HCT116 (cell line): ENCODE results near the gene SAMD7. TPM values are rescaled to one million over a fixed set of nuclear protein-coding genes. Genes with fewer than 3 reads are reported as not detected.

Source experiments
- ATAC-seq: fragments of 200-7000 bp; cut with Tn5 transposase; 2 replicates; pipeline ENCODE4 v1.9.1; 2020; ENCODE audit warnings: mild to moderate bottlenecking, moderate library complexity
- BruUV-seq: library from RNA; stranded (reverse); fragments of 400-500 nt; replicated peaks from 2 replicates; lab custom pipeline; 2021; lab: Mats Ljungman, UMichigan
- CTCF ChIA-PET: fragments of 300-600 bp; sonication (Branson Sonifier 250); formaldehyde crosslinking; loops from one replicate; lab custom pipeline; 2021; ENCODE audit warnings: antibody characterized with exemption; lab: Charles Lee
- POLR2A ChIA-PET: fragments of 300-600, 350-600 bp; sonication (Branson Sonifier 250); formaldehyde crosslinking; loops from one replicate; lab custom pipeline; 2021; ENCODE audit warnings: antibody characterized with exemption; lab: Charles Lee
- RAD21 ChIA-PET, 2 experiments: fragments of 300-600 bp; sonication (Branson Sonifier 250); formaldehyde crosslinking; loops; one replicate each; lab custom pipeline; 2023; ENCODE audit warnings: low total read pairs in 2 of 2; ENCODE audit not compliant: uncharacterized antibody in 2 of 2, unreplicated experiment in 2 of 2, low non-redundant PET in 1 of 2; lab: Charles Lee
- DNase-seq: peaks from one replicate; pipeline ENCODE4 v3.0.0-alpha.2; 2010; ENCODE audit warnings: low read depth, low spot score
- H2AFZ ChIP-seq: fragments of 200-600 bp; shearing (Covaris generic), sonication (generic); 2 replicates; pipeline ENCODE4 v1.6.1; 2017; ENCODE audit warnings: low read depth, mixed run types, mixed read lengths, antibody characterized with exemption, low read length; ENCODE audit not compliant: poor library complexity, severe bottlenecking
- H3K27ac ChIP-seq: 2 replicates; pipeline ENCODE4 v1.5.1; 2012; ENCODE audit warnings: low read depth, low read length
- H3K27me3 ChIP-seq: fragments of 200-600 bp; sonication (generic); 2 replicates; pipeline ENCODE4 v1.6.1; 2016; ENCODE audit warnings: mixed run types, low read length, mixed read lengths; ENCODE audit not compliant: insufficient read depth
- H3K36me3 ChIP-seq, 2 experiments: fragments of 200-500 bp in 1 of 2; fragments of 200-600 bp in 1 of 2; sonication (Bioruptor generic) in 1 of 2; sonication (generic) in 1 of 2; 2 replicates each; pipeline versions ENCODE4 v1.5.1 to v1.6.1; 2014 to 2016; ENCODE audit warnings: low read length in 2 of 2, inconsistent platforms in 1 of 2, mixed read lengths in 1 of 2, mixed run types in 1 of 2; ENCODE audit not compliant: insufficient read depth in 2 of 2, control insufficient read depth in 1 of 2
- H3K4me1 ChIP-seq, 2 experiments: fragments of 200-600 bp in 1 of 2; sonication (generic) in 1 of 2; 2 replicates each; pipeline versions ENCODE4 v1.5.1 to v1.6.1; 2012 to 2017; ENCODE audit warnings: low read length in 2 of 2, inconsistent platforms in 1 of 2, mild to moderate bottlenecking in 1 of 2, mixed read lengths in 1 of 2, mixed run types in 1 of 2, moderate library complexity in 1 of 2; ENCODE audit not compliant: insufficient read depth in 2 of 2, control insufficient read depth in 1 of 2
- H3K4me2 ChIP-seq: fragments of 200-600 bp; sonication (generic); 2 replicates; pipeline ENCODE4 v1.6.1; 2017; ENCODE audit warnings: mixed run types, low read length, mixed read lengths
- H3K4me3 ChIP-seq, 2 experiments: fragments of 200-600 bp in 1 of 2; sonication (generic) in 1 of 2; replicated peaks in 1 of 2; 2 replicates each; pipeline ENCODE4 v1.5.1; 2011 to 2016; ENCODE audit warnings: low read length in 2 of 2, control low read depth in 1 of 2, low read depth in 1 of 2, mild to moderate bottlenecking in 1 of 2, mixed read lengths in 1 of 2, mixed run types in 1 of 2
- H3K79me2 ChIP-seq: fragments of 200-600 bp; sonication (generic); 2 replicates; pipeline ENCODE4 v1.6.1; 2017; ENCODE audit warnings: mild to moderate bottlenecking, mixed run types, low read length, moderate library complexity, mixed read lengths; ENCODE audit not compliant: insufficient read depth
- H3K9ac ChIP-seq: fragments of 200-600 bp; sonication (generic); 2 replicates; pipeline ENCODE4 v1.6.1; 2016; ENCODE audit warnings: low read length, mixed read lengths
- H3K9me2 ChIP-seq: fragments of 200-600 bp; sonication (generic), shearing (Covaris generic); 2 replicates; pipeline ENCODE4 v1.6.1; 2017; ENCODE audit warnings: mixed run types, mild to moderate bottlenecking, moderate library complexity; ENCODE audit not compliant: insufficient read depth
- H3K9me3 ChIP-seq, 2 experiments: fragments of 200-500 bp in 1 of 2; fragments of 200-600 bp in 1 of 2; sonication (Bioruptor generic) in 1 of 2; sonication (generic) in 1 of 2; 2 replicates each; pipeline ENCODE4 v1.6.1; 2014 to 2017; ENCODE audit warnings: low read length in 2 of 2, mixed read lengths in 2 of 2, inconsistent platforms in 1 of 2, low read depth in 1 of 2, mild to moderate bottlenecking in 1 of 2, mixed run types in 1 of 2, moderate library complexity in 1 of 2; ENCODE audit not compliant: control insufficient read depth in 1 of 2, insufficient read depth in 1 of 2
- H4K20me1 ChIP-seq: fragments of 200-600 bp; sonication (generic), shearing (Covaris generic); 2 replicates; pipeline ENCODE4 v1.6.1; 2017; ENCODE audit warnings: mixed run types, mild to moderate bottlenecking, moderate library complexity; ENCODE audit not compliant: insufficient read depth
- ATF3 ChIP-seq: IDR thresholded peaks from 2 replicates; pipeline ENCODE4 v1.6.1; 2012
- EGR1 ChIP-seq: IDR thresholded peaks from 2 replicates; pipeline ENCODE4 v1.6.1; 2012; ENCODE audit warnings: low read depth
- ELF1 ChIP-seq: IDR thresholded peaks from 2 replicates; pipeline ENCODE4 v1.6.1; 2012; ENCODE audit warnings: low read depth, borderline replicate concordance
- FOSL1 ChIP-seq: IDR thresholded peaks from 2 replicates; pipeline ENCODE4 v1.6.1; 2012; ENCODE audit warnings: low read depth
- JUND ChIP-seq: IDR thresholded peaks from 2 replicates; pipeline ENCODE4 v1.6.1; 2012
- POLR2A ChIP-seq: IDR thresholded peaks from 2 replicates; pipeline ENCODE4 v1.7.0; 2011; ENCODE audit warnings: borderline replicate concordance; ENCODE audit not compliant: insufficient read depth, insufficient read length; ENCODE audit errors: extremely low read depth
- POLR2AphosphoS5 ChIP-seq: IDR thresholded peaks from 2 replicates; pipeline ENCODE4 v1.6.1; 2011; ENCODE audit warnings: mild to moderate bottlenecking, low read depth, low read length, moderate library complexity
- RAD21 ChIP-seq: IDR thresholded peaks from 2 replicates; pipeline ENCODE4 v1.6.1; 2012; ENCODE audit warnings: low read depth, mild to moderate bottlenecking
- SP1 ChIP-seq: IDR thresholded peaks from 2 replicates; pipeline ENCODE4 v1.6.1; 2012; ENCODE audit warnings: low read depth
- SRF ChIP-seq: IDR thresholded peaks from 2 replicates; pipeline ENCODE4 v1.6.1; 2012; ENCODE audit warnings: low read depth
- ZFX ChIP-seq: fragments of 450-650 bp; IDR thresholded peaks from 2 replicates; pipeline ENCODE4 v1.6.1; 2017
- ZNF274 ChIP-seq: fragments of 200-500 bp; sonication (Bioruptor generic); IDR thresholded peaks from 2 replicates; pipeline ENCODE4 v1.6.1; 2014; ENCODE audit warnings: mild to moderate bottlenecking, low read depth, low read length, inconsistent platforms
- intact Hi-C: fragments of 100-400 bp; cut with micrococcal nuclease; formaldehyde crosslinking; loops from 2 replicates; pipeline ENCODE4 v1.10.0; 2022
- total RNA-seq: library from RNA; stranded (reverse); gene quantifications from one replicate; pipeline ENCODE4 v1.2.1, GENCODE V29; 2021; ENCODE audit not compliant: unreplicated experiment
- TF ChIP-seq, protein P1 (sequence below): IDR thresholded peaks from 2 replicates; pipeline ENCODE4 v1.6.1; 2011; ENCODE audit warnings: mild to moderate bottlenecking, low read length, moderate library complexity; ENCODE audit not compliant: insufficient replicate concordance; ENCODE audit errors: extremely low read depth
- TF ChIP-seq, protein P2 (sequence below), 3 experiments: fragments of 200-600 bp in 1 of 3; sonication (generic) in 1 of 3; IDR thresholded peaks in 2 of 3; conservative IDR thresholded peaks in 1 of 3; 2 replicates each; pipeline ENCODE4 v1.5.1; 2012 to 2017; ENCODE audit warnings: low read depth in 2 of 3, low read length in 2 of 3, antibody characterized with exemption in 1 of 3, borderline replicate concordance in 1 of 3, control low read depth in 1 of 3, mild to moderate bottlenecking in 1 of 3, mixed read lengths in 1 of 3, mixed run types in 1 of 3, moderate library complexity in 1 of 3; ENCODE audit not compliant: insufficient read depth in 1 of 3

The SAMD7 gene
- total RNA-seq, 1 experiment from 2014 or later: not detected

- H4K20me1 ChIP-seq: no peaks in the 10 kb centered on the region
- H2AFZ ChIP-seq: no peak overlapping the region
- no peaks in the 10 kb centered on the region for H3K27me3 ChIP-seq
- TF ChIP-seq ZNF274 (no peak), POLR2A (no peak), EGR1 (no peak), JUND (no peak), SRF (no peak), POLR2AphosphoS5 (no peak), ZFX (no peak), SP1 (no peak), FOSL1 (no peak)
- no peaks in the 10 kb centered on the region for H3K4me1 ChIP-seq
- CTCF ChIA-PET: no interaction called here
- no TSS peak for BruUV-seq
- peaks cover 5% of the 10 kb centered on the region in 2 experiments; a peak in 1 of 4 replicates for H3K9me3 ChIP-seq
- no peaks in the 10 kb centered on the region for H3K79me2 ChIP-seq
- H3K9me2 ChIP-seq: no peaks in the 10 kb centered on the region
- POLR2A ChIA-PET: no interaction called here
- no peak overlapping the region for H3K4me3 ChIP-seq
- H3K4me2 ChIP-seq: no peak overlapping the region
- no peak overlapping the region for H3K27ac ChIP-seq
- RAD21 ChIA-PET: no interaction called here
- no peaks in the 10 kb centered on the region for H3K36me3 ChIP-seq
- intact Hi-C loops: no loop called here
- DNase-seq: no peak
- ATAC-seq: no peak
- H3K9ac ChIP-seq: no peak overlapping the region
These were observed 6.0 kb upstream of the SAMD7 start for GRCh38 chr3:169905404-169905803.

DNA sequence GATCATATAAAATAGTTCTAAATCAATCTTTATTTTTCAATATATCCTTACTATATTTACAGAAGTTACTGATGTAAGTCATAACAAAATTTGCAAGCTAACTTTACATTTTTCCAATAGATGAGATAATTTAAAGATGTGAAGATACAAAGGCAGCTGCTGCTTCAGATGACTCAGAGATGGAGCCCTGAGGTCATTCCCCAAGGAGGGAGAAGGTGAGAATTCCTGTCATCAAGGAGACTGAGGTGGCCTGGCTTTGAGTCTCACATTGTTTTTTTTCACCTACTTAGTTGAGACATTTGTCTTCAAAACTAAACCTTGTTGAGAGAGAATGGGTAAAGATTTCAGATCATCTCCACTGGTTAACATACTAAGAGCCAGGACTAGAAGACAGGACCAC is 3.9 kb upstream of the SAMD7 start:
- H3K79me2 ChIP-seq: no peaks in the 10 kb centered on the region
- H3K4me1 ChIP-seq: no peaks in the 10 kb centered on the region
- H3K36me3 ChIP-seq: no peaks in the 10 kb centered on the region
- no TSS peak for BruUV-seq
- H4K20me1 ChIP-seq: no peaks in the 10 kb centered on the region
- ChIA-PET RAD21 (no interaction called here), CTCF (no interaction called here), POLR2A (no interaction called here)
- no peaks in the 10 kb centered on the region for H3K27me3 ChIP-seq
- H3K9ac ChIP-seq: no peak overlapping the region
- H2AFZ ChIP-seq: no peak overlapping the region
- no peak overlapping the region for H3K27ac ChIP-seq
- no peak overlapping the region for H3K4me3 ChIP-seq
- no peaks in the 10 kb centered on the region for H3K9me2 ChIP-seq
- intact Hi-C loops: no loop called here
- H3K4me2 ChIP-seq: no peak overlapping the region
- 0 out of 4 replicates have a peak, but pooled peaks cover 1 to 5% of the 10 kb centered on the region in 2 experiments for H3K9me3 ChIP-seq
- DNase-seq (no peak), ATAC-seq (no peak)
- TF ChIP-seq SRF (no peak), POLR2AphosphoS5 (no peak), ZFX (no peak), JUND (no peak), ATF3 (no peak), SP1 (no peak), ELF1 (no peak), POLR2A (no peak), EGR1 (no peak), RAD21 (no peak), FOSL1 (no peak)
- TF ChIP-seq, protein P1, sequence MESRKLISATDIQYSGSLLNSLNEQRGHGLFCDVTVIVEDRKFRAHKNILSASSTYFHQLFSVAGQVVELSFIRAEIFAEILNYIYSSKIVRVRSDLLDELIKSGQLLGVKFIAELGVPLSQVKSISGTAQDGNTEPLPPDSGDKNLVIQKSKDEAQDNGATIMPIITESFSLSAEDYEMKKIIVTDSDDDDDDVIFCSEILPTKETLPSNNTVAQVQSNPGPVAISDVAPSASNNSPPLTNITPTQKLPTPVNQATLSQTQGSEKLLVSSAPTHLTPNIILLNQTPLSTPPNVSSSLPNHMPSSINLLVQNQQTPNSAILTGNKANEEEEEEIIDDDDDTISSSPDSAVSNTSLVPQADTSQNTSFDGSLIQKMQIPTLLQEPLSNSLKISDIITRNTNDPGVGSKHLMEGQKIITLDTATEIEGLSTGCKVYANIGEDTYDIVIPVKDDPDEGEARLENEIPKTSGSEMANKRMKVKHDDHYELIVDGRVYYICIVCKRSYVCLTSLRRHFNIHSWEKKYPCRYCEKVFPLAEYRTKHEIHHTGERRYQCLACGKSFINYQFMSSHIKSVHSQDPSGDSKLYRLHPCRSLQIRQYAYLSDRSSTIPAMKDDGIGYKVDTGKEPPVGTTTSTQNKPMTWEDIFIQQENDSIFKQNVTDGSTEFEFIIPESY: no peak
- TF ChIP-seq, protein P2, sequence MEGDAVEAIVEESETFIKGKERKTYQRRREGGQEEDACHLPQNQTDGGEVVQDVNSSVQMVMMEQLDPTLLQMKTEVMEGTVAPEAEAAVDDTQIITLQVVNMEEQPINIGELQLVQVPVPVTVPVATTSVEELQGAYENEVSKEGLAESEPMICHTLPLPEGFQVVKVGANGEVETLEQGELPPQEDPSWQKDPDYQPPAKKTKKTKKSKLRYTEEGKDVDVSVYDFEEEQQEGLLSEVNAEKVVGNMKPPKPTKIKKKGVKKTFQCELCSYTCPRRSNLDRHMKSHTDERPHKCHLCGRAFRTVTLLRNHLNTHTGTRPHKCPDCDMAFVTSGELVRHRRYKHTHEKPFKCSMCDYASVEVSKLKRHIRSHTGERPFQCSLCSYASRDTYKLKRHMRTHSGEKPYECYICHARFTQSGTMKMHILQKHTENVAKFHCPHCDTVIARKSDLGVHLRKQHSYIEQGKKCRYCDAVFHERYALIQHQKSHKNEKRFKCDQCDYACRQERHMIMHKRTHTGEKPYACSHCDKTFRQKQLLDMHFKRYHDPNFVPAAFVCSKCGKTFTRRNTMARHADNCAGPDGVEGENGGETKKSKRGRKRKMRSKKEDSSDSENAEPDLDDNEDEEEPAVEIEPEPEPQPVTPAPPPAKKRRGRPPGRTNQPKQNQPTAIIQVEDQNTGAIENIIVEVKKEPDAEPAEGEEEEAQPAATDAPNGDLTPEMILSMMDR (IDR thresholded peaks at IDR 0.05 in 2 of 3, conservative IDR thresholded peaks at IDR 0.05 in 1 of 3; ENCODE audit: borderline replicate concordance in 1 of 3, insufficient read depth in 1 of 3, low read depth in 2 of 3, low read length in 2 of 3): no peak
